CD4-positive, alpha-beta T cell (primary cell): ENCODE data around the gene AUTS2. TPM values are rescaled to one million over a fixed set of nuclear protein-coding genes. Genes with fewer than 3 reads are reported as not detected.

ENCODE experiments used
- ATAC-seq: fragments of 200-7000 bp; cut with Tn5 transposase; one replicate; pipeline ENCODE4 v1.10.0; 2022; ENCODE audit warnings: mild to moderate bottlenecking; ENCODE audit not compliant: poor library complexity
- CTCF ChIA-PET: fragments of 350-600 bp; sonication (Branson Sonifier 250); formaldehyde crosslinking; loops from one replicate; lab custom pipeline; 2021; ENCODE audit warnings: antibody characterized with exemption, inconsistent platforms; lab: Charles Lee
- POLR2A ChIA-PET: fragments of 350-600 bp; sonication (Branson Sonifier 250); formaldehyde crosslinking; loops from one replicate; lab custom pipeline; 2021; ENCODE audit warnings: antibody characterized with exemption, inconsistent platforms; lab: Charles Lee
- DNase-seq, 14 experiments: peaks; one replicate each; pipeline ENCODE4 v3.0.0-alpha.2; 2013 to 2020; ENCODE audit warnings: mixed read lengths in 2 of 14
- H3K27ac ChIP-seq, 2 donors: one replicate each; pipeline versions ENCODE4 v1.5.1 to v1.7.0; 2013; ENCODE audit warnings: low read length in 2 of 2, low read depth in 1 of 2, mild to moderate bottlenecking in 1 of 2
- H3K27me3 ChIP-seq, 2 experiments: 1 replicate in 1 of 2; 2 replicates in 1 of 2; pipeline versions ENCODE4 v1.6.1 to v1.7.0; 2013; ENCODE audit warnings: low read length in 2 of 2, control low read depth in 1 of 2, mild to moderate bottlenecking in 1 of 2, moderate library complexity in 1 of 2; ENCODE audit not compliant: insufficient read depth in 2 of 2, control insufficient read depth in 1 of 2
- H3K36me3 ChIP-seq: one replicate; pipeline ENCODE4 v1.6.1; 2013; ENCODE audit warnings: low read length, control low read depth; ENCODE audit not compliant: insufficient read depth
- H3K4me1 ChIP-seq: one replicate; pipeline ENCODE4 v1.6.1; 2013; ENCODE audit warnings: low read length, control low read depth; ENCODE audit not compliant: insufficient read depth
- H3K4me3 ChIP-seq: one replicate; pipeline ENCODE4 v1.5.1; 2013; ENCODE audit warnings: mild to moderate bottlenecking, low read length, moderate library complexity
- H3K9me3 ChIP-seq, 2 experiments: 1 replicate in 1 of 2; 2 replicates in 1 of 2; pipeline versions ENCODE4 v1.6.1 to v1.7.0; 2013; ENCODE audit warnings: low read length in 2 of 2, mild to moderate bottlenecking in 2 of 2, control low read depth in 1 of 2, moderate library complexity in 1 of 2; ENCODE audit not compliant: control insufficient read depth in 1 of 2, insufficient read depth in 1 of 2
- H3K27ac Mint-ChIP-seq: one replicate; pipeline ENCODE4 v1.8.0; 2020; ENCODE audit warnings: mixed read lengths
- H3K27me3 Mint-ChIP-seq: one replicate; pipeline ENCODE4 v1.8.0; 2021; ENCODE audit warnings: mixed read lengths
- H3K36me3 Mint-ChIP-seq: one replicate; pipeline ENCODE4 v1.8.0; 2021; ENCODE audit warnings: low read depth, mixed read lengths
- H3K4me1 Mint-ChIP-seq: one replicate; pipeline ENCODE4 v1.8.0; 2021; ENCODE audit warnings: low read depth, mixed read lengths
- H3K4me3 Mint-ChIP-seq: one replicate; pipeline ENCODE4 v1.8.0; 2020; ENCODE audit warnings: mild to moderate bottlenecking, mixed read lengths
- H3K9me3 Mint-ChIP-seq: one replicate; pipeline ENCODE4 v1.8.0; 2020; ENCODE audit warnings: mixed read lengths
- CTCF ChIP-seq: fragments of 200-600 bp; IDR thresholded peaks from one replicate; pipeline ENCODE4 v1.8.0; 2022; ENCODE audit warnings: antibody characterized with exemption, mild to moderate bottlenecking
- intact Hi-C, 2 experiments: fragments of 100-400 bp; cut with DNase I in 1 of 2; cut with micrococcal nuclease in 1 of 2; formaldehyde crosslinking; loops; one replicate each; pipeline versions ENCODE4 v1.15.1 to v1.9.0; 2023 to 2025; cut with DNase I, micrococcal nuclease
- total RNA-seq, 174 experiments: library from RNA in 2 of 174; stranded (reverse) in 2 of 174; gene quantifications; one replicate each; pipeline ENCODE4 v1.2.3 and lab custom pipeline; 2021 to 2026

Gene AUTS2
- total RNA-seq, 2 experiments from 2014 or later: 43.6 to 47.6 TPM

GRCh38 chr7:69992938-69993337 lies 394.7 kb downstream of the AUTS2 start:
- no peak for TF ChIP-seq CTCF
- Histone ChIP-seq H3K27ac (no peak overlapping the region), H3K4me1 (no peaks in the 10 kb centered on the region), H3K36me3 (no peaks in the 10 kb centered on the region), H3K4me3 (no peak overlapping the region), H3K9me3 (no peaks in the 10 kb centered on the region), H3K27me3 (no peaks in the 10 kb centered on the region)
- peak in 1 of 14 experiments; percentile 2 for DNase-seq
- H3K36me3 Mint-ChIP-seq: no peaks in the 10 kb centered on the region
- no peak overlapping the region for H3K27ac Mint-ChIP-seq
- ChIA-PET POLR2A (no interaction called here), CTCF (no interaction called here)
- intact Hi-C loops: no loop called here
- no peaks in the 10 kb centered on the region for H3K9me3 Mint-ChIP-seq
- H3K4me1 Mint-ChIP-seq: no peaks in the 10 kb centered on the region
- no peak for ATAC-seq
- H3K27me3 Mint-ChIP-seq: no peaks in the 10 kb centered on the region
- no peak overlapping the region for H3K4me3 Mint-ChIP-seq

GRCh38 chr7:69994218-69994617 lies 395.9 kb downstream of the AUTS2 start:
- Mint-ChIP-seq H3K27me3 (no peaks in the 10 kb centered on the region), H3K36me3 (no peaks in the 10 kb centered on the region), H3K4me3 (no peak overlapping the region), H3K27ac (no peak overlapping the region), H3K9me3 (no peaks in the 10 kb centered on the region), H3K4me1 (no peaks in the 10 kb centered on the region)
- intact Hi-C loops: no loop called here
- H3K4me1 ChIP-seq: no peaks in the 10 kb centered on the region
- H3K27ac ChIP-seq: no peak overlapping the region
- POLR2A ChIA-PET: no interaction called here
- TF ChIP-seq CTCF: no peak
- no peaks in the 10 kb centered on the region for H3K36me3 ChIP-seq
- H3K9me3 ChIP-seq: no peaks in the 10 kb centered on the region
- DNase-seq (no peak), ATAC-seq (no peak)
- no peak overlapping the region for H3K4me3 ChIP-seq
- H3K27me3 ChIP-seq: no peaks in the 10 kb centered on the region
- CTCF ChIA-PET: no interaction called here

GRCh38 chr7:69994886-69995542 lies 396.7 kb downstream of the AUTS2 start:
- Histone ChIP-seq H3K27ac (no peak overlapping the region), H3K36me3 (no peaks in the 10 kb centered on the region), H3K27me3 (no peaks in the 10 kb centered on the region), H3K4me3 (no peak overlapping the region), H3K4me1 (no peaks in the 10 kb centered on the region), H3K9me3 (no peaks in the 10 kb centered on the region)
- no peaks in the 10 kb centered on the region for H3K36me3 Mint-ChIP-seq
- no peak for DNase-seq
- no peak overlapping the region for H3K4me3 Mint-ChIP-seq
- no peak for TF ChIP-seq CTCF
- ChIA-PET POLR2A (no interaction called here), CTCF (no interaction called here)
- no peak for ATAC-seq
- H3K27me3 Mint-ChIP-seq: no peaks in the 10 kb centered on the region
- no peak overlapping the region for H3K27ac Mint-ChIP-seq
- intact Hi-C loops: no loop called here
- no peaks in the 10 kb centered on the region for H3K4me1 Mint-ChIP-seq
- H3K9me3 Mint-ChIP-seq: no peaks in the 10 kb centered on the region
